ENCODE data around the gene LECT2. TPM values are rescaled to one million over a fixed set of nuclear protein-coding genes. Genes with fewer than 3 reads are reported as not detected.

LECT2 gene
- total RNA-seq, 1 donor from 2014 or later: not detected

DNA sequence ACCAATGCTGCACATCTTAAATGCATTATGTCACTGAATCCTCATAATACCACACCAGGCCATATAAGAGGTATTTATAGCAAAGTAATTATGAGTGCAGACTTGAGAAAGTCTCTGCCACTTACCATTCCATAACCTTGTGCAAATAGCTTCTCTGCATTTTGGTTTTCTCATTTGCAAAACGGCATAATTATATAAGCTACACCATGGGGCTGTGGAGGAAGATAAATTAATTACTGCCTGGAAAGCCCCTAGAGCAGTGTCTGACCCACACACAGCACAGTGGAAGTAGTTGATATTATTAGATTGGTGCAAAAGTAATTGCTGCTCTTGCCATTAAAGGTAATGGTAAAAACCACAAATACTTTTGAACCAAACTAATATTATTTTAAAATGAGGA lies 49.6 kb downstream of the LECT2 start:
- no peaks in the 10 kb centered on the region for H3K9me3 ChIP-seq
- H3K36me3 ChIP-seq: no peaks in the 10 kb centered on the region
- no peak overlapping the region for H3K4me3 ChIP-seq
- peaks cover 3% of the 10 kb centered on the region for H3K27me3 ChIP-seq
- no peak overlapping the region for H3K27ac ChIP-seq
- intact Hi-C loops (cut with DNase I): no loop called here
- no peaks in the 10 kb centered on the region for H3K4me1 ChIP-seq
- TF ChIP-seq, protein P1, sequence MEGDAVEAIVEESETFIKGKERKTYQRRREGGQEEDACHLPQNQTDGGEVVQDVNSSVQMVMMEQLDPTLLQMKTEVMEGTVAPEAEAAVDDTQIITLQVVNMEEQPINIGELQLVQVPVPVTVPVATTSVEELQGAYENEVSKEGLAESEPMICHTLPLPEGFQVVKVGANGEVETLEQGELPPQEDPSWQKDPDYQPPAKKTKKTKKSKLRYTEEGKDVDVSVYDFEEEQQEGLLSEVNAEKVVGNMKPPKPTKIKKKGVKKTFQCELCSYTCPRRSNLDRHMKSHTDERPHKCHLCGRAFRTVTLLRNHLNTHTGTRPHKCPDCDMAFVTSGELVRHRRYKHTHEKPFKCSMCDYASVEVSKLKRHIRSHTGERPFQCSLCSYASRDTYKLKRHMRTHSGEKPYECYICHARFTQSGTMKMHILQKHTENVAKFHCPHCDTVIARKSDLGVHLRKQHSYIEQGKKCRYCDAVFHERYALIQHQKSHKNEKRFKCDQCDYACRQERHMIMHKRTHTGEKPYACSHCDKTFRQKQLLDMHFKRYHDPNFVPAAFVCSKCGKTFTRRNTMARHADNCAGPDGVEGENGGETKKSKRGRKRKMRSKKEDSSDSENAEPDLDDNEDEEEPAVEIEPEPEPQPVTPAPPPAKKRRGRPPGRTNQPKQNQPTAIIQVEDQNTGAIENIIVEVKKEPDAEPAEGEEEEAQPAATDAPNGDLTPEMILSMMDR (IDR thresholded peaks at IDR 0.05): no peak
- DNase-seq (ENCODE audit: low spot score in 2 of 2): no peak

DNA sequence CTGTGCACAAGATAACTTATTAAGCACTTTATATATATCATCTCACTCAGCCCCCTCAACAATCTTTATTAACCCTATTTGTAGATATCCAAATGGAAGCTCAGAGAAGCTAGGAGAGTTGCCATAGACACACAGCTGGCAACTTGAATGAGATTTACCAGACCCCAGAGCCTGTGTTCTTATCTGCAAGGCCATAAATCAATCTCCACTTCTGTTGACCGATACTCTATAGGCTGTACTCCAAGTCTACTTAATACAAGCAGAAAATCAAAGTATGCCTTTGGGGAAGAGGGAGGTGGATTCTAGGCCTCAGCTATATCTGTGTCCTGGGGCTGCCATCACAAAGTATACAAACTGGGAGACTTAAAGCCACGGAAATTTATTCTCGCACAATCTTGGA lies 53.1 kb downstream of the LECT2 start:
- H3K27ac ChIP-seq: no peak overlapping the region
- DNase-seq (ENCODE audit: low spot score in 2 of 2): no peak
- H3K36me3 ChIP-seq: no peaks in the 10 kb centered on the region
- H3K9me3 ChIP-seq: no peaks in the 10 kb centered on the region
- TF ChIP-seq, protein P1 (IDR thresholded peaks at IDR 0.05): no peak
- intact Hi-C loops (cut with DNase I): no loop called here
- no peaks in the 10 kb centered on the region for H3K27me3 ChIP-seq
- no peaks in the 10 kb centered on the region for H3K4me1 ChIP-seq
- H3K4me3 ChIP-seq: no peak overlapping the region

DNA sequence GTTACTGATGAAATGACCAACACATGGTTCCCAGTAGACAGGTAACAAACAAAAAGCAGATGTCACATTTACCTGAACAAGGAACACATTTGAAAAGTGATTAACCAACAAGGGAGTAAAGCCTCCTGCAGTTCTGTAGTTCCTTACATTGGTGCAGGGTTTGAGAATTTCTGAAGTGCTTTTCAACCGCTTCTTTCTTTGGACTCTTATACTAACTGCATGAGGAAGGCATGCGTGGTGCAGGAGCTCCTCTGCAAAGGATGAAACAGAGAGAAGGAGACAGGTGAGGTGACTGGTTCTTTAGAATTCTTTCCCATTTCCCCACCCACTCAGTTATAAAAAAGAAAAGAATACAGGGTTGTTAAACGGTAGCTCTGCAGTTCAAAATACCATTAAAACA lies 54.5 kb downstream of the LECT2 start:
- Histone ChIP-seq H3K27ac (no peak overlapping the region), H3K4me1 (no peaks in the 10 kb centered on the region), H3K4me3 (no peak overlapping the region), H3K27me3 (no peaks in the 10 kb centered on the region), H3K36me3 (no peaks in the 10 kb centered on the region), H3K9me3 (no peaks in the 10 kb centered on the region)
- intact Hi-C loops (cut with DNase I): no loop called here
- TF ChIP-seq, protein P1 (IDR thresholded peaks at IDR 0.05): no peak
- DNase-seq (ENCODE audit: low spot score in 2 of 2): no peak

DNA sequence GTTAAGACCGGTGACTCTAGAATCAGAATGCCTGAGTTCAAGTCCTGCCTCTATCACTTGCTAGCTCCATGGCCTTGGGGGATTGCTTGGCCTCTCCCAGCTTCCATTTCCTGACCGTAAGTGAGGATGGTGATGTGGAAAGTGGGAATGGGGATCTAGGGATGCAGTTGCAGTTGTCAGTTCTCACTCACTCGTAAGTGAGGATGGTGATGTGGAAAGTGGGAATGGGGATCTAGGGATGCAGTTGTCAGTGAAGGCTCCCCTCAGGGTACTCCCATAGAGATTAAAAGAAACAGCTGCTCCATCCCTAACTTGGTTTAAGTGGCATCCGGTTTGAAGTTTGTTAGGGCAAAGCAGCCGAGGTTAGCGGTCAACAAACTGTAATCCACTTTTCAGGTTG lies 56.1 kb downstream of the LECT2 start:
- TF ChIP-seq, protein P1 (IDR thresholded peaks at IDR 0.05): no peak
- Histone ChIP-seq H3K27ac (no peak overlapping the region), H3K27me3 (no peaks in the 10 kb centered on the region), H3K9me3 (no peaks in the 10 kb centered on the region), H3K4me3 (no peak overlapping the region), H3K36me3 (no peaks in the 10 kb centered on the region), H3K4me1 (no peaks in the 10 kb centered on the region)
- no peak for DNase-seq (ENCODE audit: low spot score in 2 of 2)
- intact Hi-C loops (cut with DNase I): no loop called here

Other genes with a start within 250 kb of the LECT2 start
- not detected for gene SLC25A48, start 120.3 kb downstream of the LECT2 start, total RNA-seq
- not detected for gene IL9, start 59.1 kb downstream of the LECT2 start, total RNA-seq
- 174 TPM for gene TGFBI, start 74.0 kb upstream of the LECT2 start, total RNA-seq
- 23.8 TPM for gene SMAD5, start 177.9 kb upstream of the LECT2 start, total RNA-seq
- not detected for gene SMIM32, start 238.2 kb upstream of the LECT2 start, total RNA-seq